Hematopoietic multipotent progenitor cell treated with erythropoietin and hydrocortisone succinate and interleukin-3 and kit ligand, for 8 days (in vitro differentiated cells): Measurements from ENCODE around the gene MAB21L2.

Source experiments
- DNase-seq: peaks from one replicate; pipeline ENCODE4 v3.0.0-alpha.2; 2015

The MAB21L2 gene

DNA sequence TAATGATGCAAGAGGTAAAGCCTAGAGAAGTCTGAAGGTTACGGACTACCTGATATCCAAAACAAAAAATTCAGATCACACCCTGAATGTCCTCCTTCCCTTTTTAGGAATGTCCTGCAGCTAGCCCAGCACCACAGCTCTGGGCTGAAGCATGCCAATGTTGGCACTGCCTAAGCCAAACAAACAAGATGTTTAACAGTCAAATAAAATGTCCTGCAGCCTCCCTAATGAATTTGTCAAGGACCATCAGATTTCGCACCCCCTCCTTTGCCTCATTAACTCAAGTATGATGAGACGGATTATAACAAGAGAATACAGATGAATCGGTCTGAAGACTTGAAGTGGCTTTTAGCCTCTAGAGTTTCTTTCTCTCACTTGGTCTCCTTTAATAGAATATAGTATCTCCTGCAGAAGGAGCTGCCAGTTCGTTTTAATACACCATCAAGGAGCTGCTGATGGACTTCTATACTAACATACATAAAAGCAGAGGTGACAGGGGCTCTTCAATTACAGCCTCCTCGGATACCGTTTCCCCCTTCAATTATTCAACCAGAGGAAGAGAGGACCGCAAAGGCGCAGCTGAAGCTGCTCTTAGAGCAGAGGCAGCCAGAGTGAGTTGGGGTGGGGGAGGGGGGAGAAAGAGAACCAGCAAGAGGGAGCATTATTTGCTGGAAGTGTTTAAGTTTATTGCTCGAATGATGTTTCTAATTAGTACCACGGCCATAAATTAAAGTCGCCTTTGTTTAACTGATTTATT lies 3.0 kb upstream of the MAB21L2 start:
- DNase-seq: no peak

DNA sequence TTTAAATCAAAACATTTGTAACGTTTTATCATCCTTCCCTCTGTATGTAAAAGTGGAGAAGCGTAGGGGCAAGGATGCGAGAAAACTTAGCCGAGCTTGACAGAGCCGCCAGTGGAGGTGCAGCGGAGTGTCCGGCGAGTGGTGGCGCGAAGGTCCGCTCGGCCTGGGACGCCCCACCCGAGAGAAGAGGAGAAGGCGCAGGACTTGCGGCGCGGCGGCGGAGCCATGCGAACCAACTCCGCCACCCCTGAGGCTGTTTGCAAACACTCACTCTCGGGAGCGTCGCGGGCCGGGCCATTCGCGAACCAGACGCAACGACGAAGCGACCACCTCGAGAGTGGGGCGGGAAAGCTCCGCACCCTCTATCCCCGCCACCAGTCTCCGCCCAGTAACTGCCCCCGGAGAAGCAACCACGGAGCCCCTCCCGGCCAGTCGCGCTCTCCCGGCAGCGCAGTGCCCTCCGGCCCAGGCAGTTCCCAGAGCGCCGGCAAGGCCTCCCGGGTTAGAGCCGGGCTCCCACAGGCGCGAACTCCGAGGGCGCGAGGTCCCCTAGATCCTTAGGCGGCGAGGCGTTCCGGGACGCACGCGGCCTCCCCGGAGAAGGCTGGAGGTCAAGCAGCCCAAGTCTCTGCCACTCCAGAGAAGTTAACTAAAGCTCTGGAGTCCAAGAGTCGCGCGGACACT lies 2.3 kb upstream of the MAB21L2 start:
- DNase-seq: no peak

GRCh38 chr4:150580306-150580705 lies 1.6 kb upstream of the MAB21L2 start:
- DNase-seq: no peak

GRCh38 chr4:150581056-150581605 lies 820 bp upstream of the MAB21L2 start:
- no peak for DNase-seq

DNA sequence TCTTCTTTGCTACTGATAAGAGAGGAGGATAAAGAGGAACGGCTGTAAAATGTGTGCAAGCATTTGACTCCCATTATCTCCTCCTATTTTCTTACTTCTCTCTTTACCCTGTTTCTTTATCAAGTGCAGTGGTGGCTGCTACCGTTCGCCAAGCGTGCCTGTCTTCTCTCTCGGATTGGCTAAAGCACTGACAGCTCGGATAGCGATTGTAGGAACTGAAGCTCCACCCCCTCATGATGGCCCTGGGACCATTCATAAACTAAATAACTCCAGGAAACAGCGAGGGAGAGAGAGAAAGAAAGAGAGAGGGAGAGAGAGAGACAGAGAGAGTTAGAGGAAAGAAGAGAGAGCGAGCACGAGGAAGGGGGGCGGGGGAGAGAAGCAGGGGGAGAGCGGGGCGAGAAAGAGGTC lies 305 bp upstream of the MAB21L2 start:
- DNase-seq: no peak

DNA sequence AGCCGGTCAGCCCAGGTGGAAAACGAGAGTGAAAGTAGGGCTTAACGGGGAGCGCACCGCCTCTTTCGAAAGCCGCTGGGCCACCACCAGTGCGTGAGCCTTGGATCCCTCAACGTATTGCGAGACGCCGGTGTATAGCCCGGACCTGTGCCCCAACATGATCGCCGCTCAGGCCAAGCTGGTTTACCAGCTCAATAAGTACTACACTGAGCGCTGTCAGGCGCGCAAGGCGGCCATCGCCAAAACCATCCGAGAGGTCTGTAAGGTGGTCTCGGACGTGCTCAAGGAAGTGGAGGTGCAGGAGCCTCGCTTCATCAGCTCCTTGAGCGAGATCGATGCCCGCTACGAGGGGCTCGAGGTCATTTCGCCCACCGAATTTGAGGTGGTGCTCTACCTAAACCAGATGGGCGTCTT lies 929 bp downstream of the MAB21L2 start:
- no peak for DNase-seq

GRCh38 chr4:150583287-150584110 lies 1.5 kb downstream of the MAB21L2 start:
- no peak for DNase-seq

DNA sequence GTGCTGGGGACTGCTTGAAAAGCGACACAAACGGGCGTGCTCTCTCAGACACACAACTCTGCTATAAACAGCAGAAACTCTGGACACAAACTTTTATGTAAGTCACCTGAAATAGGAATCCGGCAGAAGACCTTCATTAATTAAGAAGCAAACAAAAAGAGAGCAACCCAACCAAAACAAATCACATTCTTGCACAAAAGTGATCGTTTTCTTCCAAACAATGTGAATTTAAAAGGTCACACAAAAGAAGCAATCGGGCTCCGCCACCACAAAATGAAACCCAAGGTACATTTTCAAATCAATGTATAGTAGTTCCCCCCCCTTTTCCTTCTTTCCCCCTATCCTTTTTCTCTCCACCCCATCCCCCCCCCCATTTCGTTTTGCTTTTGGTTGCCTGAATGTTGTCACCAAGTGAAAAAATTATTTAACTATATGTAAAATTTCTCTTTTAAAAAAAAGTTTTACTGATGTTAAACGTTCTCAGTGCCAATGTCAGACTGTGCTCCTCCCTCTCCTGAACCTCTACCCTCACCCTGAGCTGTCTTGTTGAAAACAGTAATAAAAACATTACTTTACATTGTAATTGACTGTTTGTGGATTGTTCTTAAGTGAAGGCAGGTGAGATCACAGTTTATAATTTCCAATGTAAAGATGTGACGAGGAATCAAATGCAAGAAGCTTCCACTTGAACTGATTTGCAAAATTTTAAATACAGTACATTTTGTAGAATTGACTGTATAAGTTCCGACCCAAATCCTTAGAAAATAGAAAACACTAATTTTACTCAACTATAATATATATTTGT lies 2.4 kb downstream of the MAB21L2 start:
- DNase-seq: no peak

GRCh38 chr4:150585611-150586010 lies 3.7 kb downstream of the MAB21L2 start:
- no peak for DNase-seq

GRCh38 chr4:150586162-150586810 lies 4.3 kb downstream of the MAB21L2 start:
- DNase-seq: no peak

GRCh38 chr4:150588316-150588715 lies 6.4 kb downstream of the MAB21L2 start:
- DNase-seq: no peak

GRCh38 chr4:150589157-150589556 lies 7.2 kb downstream of the MAB21L2 start:
- DNase-seq: no peak

- DNase-seq: no peak
Measured at GRCh38 chr4:150590631-150591030, 8.7 kb downstream of the MAB21L2 start.

- DNase-seq: no peak
Measured at GRCh38 chr4:150591406-150591805, 9.5 kb downstream of the MAB21L2 start.

- DNase-seq: no peak
Measured at GRCh38 chr4:150591904-150592303, 10.0 kb downstream of the MAB21L2 start.

DNA sequence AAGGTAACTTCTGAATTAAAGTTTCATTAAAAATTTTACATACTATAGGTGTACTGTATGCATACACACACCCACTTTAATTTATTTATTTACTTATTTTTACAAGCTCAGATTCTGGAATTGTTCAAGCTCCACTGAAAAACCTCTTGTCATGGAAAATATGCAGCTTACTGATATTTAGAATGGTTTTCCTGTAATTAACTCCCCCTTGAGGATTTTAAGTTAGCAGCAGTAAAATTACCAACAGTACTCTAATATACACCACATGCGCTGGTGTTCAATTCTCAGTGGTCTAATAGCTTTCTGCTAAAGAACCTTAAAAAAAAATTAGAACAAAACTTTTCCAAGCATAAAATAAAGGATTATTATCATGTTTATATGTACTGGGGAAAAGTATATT lies 12.0 kb downstream of the MAB21L2 start:
- peak; percentile 38 for DNase-seq

DNA sequence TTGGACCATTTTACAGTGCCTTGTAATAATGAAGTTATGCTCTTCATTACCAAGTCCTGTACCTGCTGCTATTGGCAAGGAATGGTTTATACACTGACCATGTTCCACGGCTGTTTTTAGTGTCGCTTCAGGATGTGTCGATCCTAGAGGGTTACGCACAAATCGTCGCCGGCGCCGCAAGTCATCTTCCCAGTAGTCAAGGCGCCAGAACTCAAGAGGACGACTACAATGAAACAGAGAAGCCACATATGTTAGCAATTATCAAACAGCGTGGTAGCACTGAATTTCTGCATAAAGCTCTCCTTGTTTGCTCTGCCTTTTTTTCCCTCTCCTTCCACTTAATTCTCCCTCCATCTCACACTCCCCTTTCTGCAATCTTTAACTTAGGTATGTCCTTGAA lies 17.0 kb downstream of the MAB21L2 start:
- DNase-seq: no peak

- DNase-seq: no peak
Measured at GRCh38 chr4:150599547-150599946, 17.6 kb downstream of the MAB21L2 start.

DNA sequence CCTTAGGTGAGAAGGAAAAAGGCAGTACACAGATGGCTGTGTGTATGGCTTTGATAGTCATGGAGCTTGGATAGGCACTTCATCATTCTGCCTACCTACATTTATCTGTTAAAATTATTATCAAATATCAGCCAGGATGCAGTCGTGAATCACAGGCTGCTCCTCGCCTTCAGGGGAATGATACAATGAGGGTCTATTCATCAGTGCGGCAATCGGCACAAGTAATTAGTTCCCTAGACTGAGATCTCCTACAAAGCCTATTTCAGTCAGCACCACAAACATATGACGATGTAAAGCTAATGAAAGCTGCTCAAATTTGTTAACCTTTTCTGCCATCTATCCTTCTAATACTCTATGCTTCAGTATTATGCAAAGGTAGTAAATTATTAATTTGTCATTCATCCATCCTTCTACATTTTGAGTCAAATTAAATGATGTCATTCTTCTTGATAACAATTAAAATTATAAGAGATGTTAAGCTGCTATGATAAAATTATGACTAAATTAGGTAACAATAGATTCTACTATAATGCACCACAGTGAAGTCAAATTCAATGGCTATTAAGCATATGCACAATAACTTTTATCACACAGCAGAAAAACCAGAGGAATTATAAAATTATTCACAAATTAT lies 19.0 kb downstream of the MAB21L2 start:
- no peak for DNase-seq

GRCh38 chr4:150609131-150609530 lies 27.2 kb downstream of the MAB21L2 start:
- DNase-seq: no peak

DNA sequence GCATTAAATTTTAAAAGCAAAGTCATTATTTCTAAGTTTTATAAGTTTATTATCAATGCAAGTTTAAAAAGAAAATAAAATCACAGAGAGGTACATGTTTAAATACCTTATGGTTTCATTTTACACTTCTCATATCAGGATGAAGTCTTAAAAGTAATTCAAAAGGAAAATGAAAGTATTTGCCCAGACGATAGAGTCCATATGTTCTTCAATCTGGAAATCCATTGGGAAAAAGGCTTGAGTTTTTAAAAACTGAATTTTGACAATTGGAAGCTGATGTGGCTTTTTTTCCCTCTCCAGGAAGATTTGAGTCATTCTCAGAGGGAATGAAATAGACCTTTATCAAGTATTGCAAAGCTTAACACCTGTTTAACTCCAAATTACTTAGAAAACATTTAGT lies 37.1 kb downstream of the MAB21L2 start:
- DNase-seq: no peak
